Liver (tissue), 9 donors: ENCODE measurements around the gene LMX1B. TPM values are rescaled to one million over a fixed set of nuclear protein-coding genes. Genes with fewer than 3 reads are reported as not detected.

Experiments
- DNase-seq: peaks from one replicate; pipeline ENCODE4 v3.0.0-alpha.2; 2017; ENCODE audit warnings: low spot score
- H3K27ac ChIP-seq, 2 donors: one replicate each; pipeline ENCODE4 v1.7.0; 2013; ENCODE audit warnings: inconsistent platforms in 2 of 2, low read length in 2 of 2, control low read depth in 1 of 2, low read depth in 1 of 2, mild to moderate bottlenecking in 1 of 2
- H3K27me3 ChIP-seq, 4 donors: one replicate each; pipeline versions ENCODE4 v1.6.1 to v1.7.0; 2013; ENCODE audit warnings: low read length in 3 of 4, inconsistent platforms in 1 of 4, mild to moderate bottlenecking in 1 of 4, moderate library complexity in 1 of 4; ENCODE audit not compliant: control insufficient read depth in 4 of 4, insufficient read depth in 4 of 4
- H3K36me3 ChIP-seq, 4 donors: one replicate each; pipeline versions ENCODE4 v1.6.1 to v1.7.0; 2013; ENCODE audit warnings: low read length in 3 of 4, mild to moderate bottlenecking in 3 of 4, low read depth in 1 of 4, moderate library complexity in 1 of 4; ENCODE audit not compliant: control insufficient read depth in 4 of 4, insufficient read depth in 3 of 4
- H3K4me1 ChIP-seq, 4 donors: one replicate each; pipeline versions ENCODE4 v1.6.1 to v1.7.0; 2013; ENCODE audit warnings: low read length in 3 of 4, mild to moderate bottlenecking in 3 of 4, moderate library complexity in 1 of 4; ENCODE audit not compliant: control insufficient read depth in 4 of 4, insufficient read depth in 4 of 4
- H3K4me3 ChIP-seq, 3 donors: one replicate each; pipeline versions ENCODE4 v1.6.1 to v1.7.0; 2013; ENCODE audit warnings: low read length in 3 of 3, control low read depth in 1 of 3, low read depth in 1 of 3, mild to moderate bottlenecking in 1 of 3
- H3K9ac ChIP-seq, 2 donors: one replicate each; pipeline ENCODE4 v1.7.0; 2013; ENCODE audit warnings: low read length in 2 of 2, mild to moderate bottlenecking in 2 of 2, moderate library complexity in 2 of 2, control low read depth in 1 of 2, low read depth in 1 of 2
- H3K9me3 ChIP-seq, 4 donors: one replicate each; pipeline versions ENCODE4 v1.6.1 to v1.7.0; 2013; ENCODE audit warnings: low read length in 3 of 4; ENCODE audit not compliant: control insufficient read depth in 4 of 4
- CTCF ChIP-seq: fragments of 150-350 bp; IDR thresholded peaks from 2 replicates; pipeline ENCODE4 v1.5.1; 2017; ENCODE audit warnings: improper control_type of control experiment, low read depth, low read length; ENCODE audit not compliant: missing input control
- EGR1 ChIP-seq, 2 donors: IDR thresholded peaks; 2 replicates each; pipeline ENCODE4 v1.6.1; 2016 to 2018; ENCODE audit warnings: antibody characterized with exemption in 2 of 2, low read depth in 2 of 2
- FOXA1 ChIP-seq: IDR thresholded peaks from 2 replicates; pipeline ENCODE4 v1.6.1; 2016; ENCODE audit warnings: antibody characterized with exemption
- FOXA2 ChIP-seq: IDR thresholded peaks from 2 replicates; pipeline ENCODE4 v1.6.1; 2016; ENCODE audit warnings: antibody characterized with exemption
- GABPA ChIP-seq, 2 donors: IDR thresholded peaks in 1 of 2; conservative IDR thresholded peaks in 1 of 2; 2 replicates each; pipeline ENCODE4 v1.6.1; 2016; ENCODE audit warnings: antibody characterized with exemption in 2 of 2, mild to moderate bottlenecking in 1 of 2, moderate library complexity in 1 of 2
- HNF4A ChIP-seq, 2 donors: conservative IDR thresholded peaks; 2 replicates each; pipeline ENCODE4 v1.6.1; 2016; ENCODE audit warnings: antibody characterized with exemption in 2 of 2, mild to moderate bottlenecking in 2 of 2
- HNF4G ChIP-seq: IDR thresholded peaks from 2 replicates; pipeline ENCODE4 v1.6.1; 2016; ENCODE audit warnings: antibody characterized with exemption
- JUND ChIP-seq, 2 donors: IDR thresholded peaks; 2 replicates each; pipeline ENCODE4 v1.6.1; 2016; ENCODE audit warnings: antibody characterized with exemption in 2 of 2
- MAX ChIP-seq: IDR thresholded peaks from 2 replicates; pipeline ENCODE4 v1.6.1; 2016; ENCODE audit warnings: antibody characterized with exemption
- NR2F2 ChIP-seq: IDR thresholded peaks from 2 replicates; pipeline ENCODE4 v1.6.1; 2016; ENCODE audit warnings: antibody characterized with exemption
- RAD21 ChIP-seq, 2 donors: IDR thresholded peaks; 2 replicates each; pipeline ENCODE4 v1.6.1; 2016; ENCODE audit warnings: antibody characterized with exemption in 2 of 2, mild to moderate bottlenecking in 2 of 2
- REST ChIP-seq: IDR thresholded peaks from 2 replicates; pipeline ENCODE4 v1.6.1; 2016; ENCODE audit warnings: antibody characterized with exemption, mild to moderate bottlenecking
- RXRA ChIP-seq, 2 donors: IDR thresholded peaks; 2 replicates each; pipeline ENCODE4 v1.6.1; 2017 to 2018; ENCODE audit warnings: antibody characterized with exemption in 2 of 2, mild to moderate bottlenecking in 1 of 2
- SP1 ChIP-seq: IDR thresholded peaks from 2 replicates; pipeline ENCODE4 v1.6.1; 2018; ENCODE audit warnings: antibody characterized with exemption, mild to moderate bottlenecking
- TAF1 ChIP-seq: conservative IDR thresholded peaks from 2 replicates; pipeline ENCODE4 v1.6.1; 2016; ENCODE audit warnings: antibody characterized with exemption, mild to moderate bottlenecking
- YY1 ChIP-seq: IDR thresholded peaks from 2 replicates; pipeline ENCODE4 v1.6.1; 2016; ENCODE audit warnings: antibody characterized with exemption, mild to moderate bottlenecking
- ZBTB33 ChIP-seq: IDR thresholded peaks from 2 replicates; pipeline ENCODE4 v1.6.1; 2016; ENCODE audit warnings: antibody characterized with exemption
- WGBS: extraction: QIAGEN DNeasy Blood & Tissue Kit; methylation state at CpG from one replicate; pipeline ENCODE4 v1.1.7; 2013; 5-methylcytosine and 5-hydroxymethylcytosine counted together
- polyA plus RNA-seq, 2 donors: library from polyadenylated mRNA; stranded (reverse) in 1 of 2; unstranded in 1 of 2; fragments of 200-250 nt in 1 of 2; fragments of >200 nt in 1 of 2; fragmentation: Nextera tagmentation in 1 of 2; extraction: Ambion mirVana in 1 of 2; gene quantifications; one replicate each; pipeline versions ENCODE4 v1.2.1 to v1.2.3, GENCODE V29; 2013 to 2015
- total RNA-seq, 2 donors: library from RNA; depleted of rRNA; stranded (reverse); fragments of >200 nt; gene quantifications; one replicate each; pipeline ENCODE4 v1.2.3, GENCODE V29; 2014
- donor health status: healthy.
- donor health status: healthy.
- donor health status: healthy.
- donor health status: healthy.
- donor health status: healthy.

Gene LMX1B
- total and polyA plus RNA-seq, 4 donors = not detected

- Histone ChIP-seq H3K4me1 (no peaks in the 10 kb centered on the region), H3K9ac (no peak overlapping the region), H3K36me3 (no peaks in the 10 kb centered on the region), H3K4me3 (no peak overlapping the region), H3K9me3 (no peaks in the 10 kb centered on the region), H3K27me3 (peaks cover 2 to 6% (median 4%) of the 10 kb centered on the region in 4 donors), H3K27ac (no peak overlapping the region)
- no peak for TF ChIP-seq REST
- no peak for TF ChIP-seq SP1
- TF ChIP-seq MAX = no peak
- TF ChIP-seq EGR1 (IDR thresholded peaks at IDR 0.05; ENCODE audit: low read depth in 2 of 2) = no peak
- TF ChIP-seq TAF1 = no peak
- no peak for TF ChIP-seq HNF4A (conservative IDR thresholded peaks at IDR 0.05)
- TF ChIP-seq NR2F2 = no peak
- TF ChIP-seq FOXA2 = no peak
- TF ChIP-seq CTCF = no peak
- TF ChIP-seq HNF4G = no peak
- TF ChIP-seq RXRA (IDR thresholded peaks at IDR 0.05) = no peak
- no peak for TF ChIP-seq JUND (IDR thresholded peaks at IDR 0.05)
- no peak for TF ChIP-seq GABPA (IDR thresholded peaks at IDR 0.05 in 1 of 2, conservative IDR thresholded peaks at IDR 0.05 in 1 of 2)
- TF ChIP-seq RAD21 (IDR thresholded peaks at IDR 0.05) = no peak
- 53% methylated on average over 15 of the region's 15 CpGs for WGBS
- DNase-seq = no peak
Observed at GRCh38 chr9:126665644-126666035, 51.9 kb downstream of the LMX1B start.

GRCh38 chr9:126666155-126666803 is 52.6 kb downstream of the LMX1B start:
- Histone ChIP-seq H3K27me3 (peaks cover 2 to 6% (median 4%) of the 10 kb centered on the region in 4 donors), H3K9me3 (no peaks in the 10 kb centered on the region), H3K36me3 (no peaks in the 10 kb centered on the region), H3K4me3 (no peak overlapping the region), H3K9ac (no peak overlapping the region), H3K27ac (no peak overlapping the region), H3K4me1 (no peaks in the 10 kb centered on the region)
- 67% methylated on average over 13 of the region's 13 CpGs for WGBS
- no peak for DNase-seq
- no peak for TF ChIP-seq ZBTB33
- TF ChIP-seq YY1 = no peak
- no peak for TF ChIP-seq HNF4A (conservative IDR thresholded peaks at IDR 0.05)
- no peak for TF ChIP-seq FOXA1
- no peak for TF ChIP-seq JUND (IDR thresholded peaks at IDR 0.05)
- no peak for TF ChIP-seq RXRA (IDR thresholded peaks at IDR 0.05)
- TF ChIP-seq SP1 = no peak
- no peak for TF ChIP-seq NR2F2
- TF ChIP-seq REST = no peak
- no peak for TF ChIP-seq CTCF
- TF ChIP-seq HNF4G = no peak
- no peak for TF ChIP-seq MAX
- TF ChIP-seq TAF1 = no peak
- no peak for TF ChIP-seq FOXA2
- TF ChIP-seq EGR1 (IDR thresholded peaks at IDR 0.05; ENCODE audit: low read depth in 2 of 2) = no peak
